Endothelial cell of umbilical vein (primary cell): ENCODE measurements around the gene HECW1. TPM values are rescaled to one million over a fixed set of nuclear protein-coding genes. Genes with fewer than 3 reads are reported as not detected.

ENCODE experiments used
- BruUV-seq: library from RNA; stranded (reverse); fragments of 400-500 nt; replicated peaks from 2 replicates; lab custom pipeline; 2021; lab: Mats Ljungman, UMichigan
- CTCF ChIA-PET: fragments of 300-600, 350-600 bp; sonication (Branson Sonifier 250); formaldehyde crosslinking; loops from one replicate; lab custom pipeline; 2021; ENCODE audit warnings: antibody characterized with exemption, inconsistent platforms; lab: Charles Lee
- POLR2A ChIA-PET: fragments of 300-600, 350-600 bp; sonication (Branson Sonifier 250); formaldehyde crosslinking; loops from one replicate; lab custom pipeline; 2021; ENCODE audit warnings: antibody characterized with exemption, inconsistent platforms; lab: Charles Lee
- DNase-seq: peaks from one replicate; pipeline ENCODE4 v3.0.0-alpha.2; 2011; ENCODE audit warnings: low read depth, low spot score
- FAIRE-seq: peaks from 2 replicates; lab custom pipeline; 2011; peaks lifted over from hg19 to GRCh38; lab: Jason Lieb, UNC
- H2AFZ ChIP-seq: 2 replicates; pipeline ENCODE4 v1.6.0; 2012; ENCODE audit warnings: low read depth, low read length, control low read depth, inconsistent platforms
- H3K27ac ChIP-seq: 2 replicates; pipeline ENCODE4 v1.5.1; 2011; ENCODE audit warnings: low read depth, mild to moderate bottlenecking, control low read depth, low read length, moderate library complexity; ENCODE audit not compliant: insufficient read depth
- H3K27me3 ChIP-seq, 2 experiments: 2 replicates each; pipeline versions ENCODE4 v1.6.0 to v1.6.1; 2011; ENCODE audit warnings: low read length in 2 of 2, mixed read lengths in 1 of 2; ENCODE audit not compliant: control insufficient read depth in 2 of 2, insufficient read depth in 2 of 2
- H3K36me3 ChIP-seq, 2 experiments: 2 replicates in 1 of 2; 3 replicates in 1 of 2; pipeline ENCODE4 v1.5.1; 2011; ENCODE audit warnings: low read length in 2 of 2, mild to moderate bottlenecking in 1 of 2, moderate library complexity in 1 of 2; ENCODE audit not compliant: control insufficient read depth in 2 of 2, insufficient read depth in 2 of 2; ENCODE audit errors: extremely low read depth in 1 of 2
- H3K4me1 ChIP-seq: 3 replicates; pipeline ENCODE4 v1.5.1; 2011; ENCODE audit warnings: mild to moderate bottlenecking, low read length; ENCODE audit not compliant: control insufficient read depth, insufficient read depth; ENCODE audit errors: extremely low read depth
- H3K4me2 ChIP-seq: 2 replicates; pipeline ENCODE4 v1.6.1; 2011; ENCODE audit warnings: low read length, control low read depth, mixed read lengths; ENCODE audit not compliant: insufficient read depth
- H3K4me3 ChIP-seq, 3 experiments: fragments of 200-600 bp in 1 of 3; sonication (generic), shearing (Covaris generic) in 1 of 3; replicated peaks in 1 of 3; 2 replicates each; pipeline ENCODE4 v1.5.1; 2011 to 2016; ENCODE audit warnings: control low read depth in 3 of 3, low read length in 3 of 3, mild to moderate bottlenecking in 2 of 3, inconsistent platforms in 1 of 3, low read depth in 1 of 3, moderate library complexity in 1 of 3; ENCODE audit not compliant: insufficient read depth in 1 of 3
- H3K79me2 ChIP-seq: 2 replicates; pipeline ENCODE4 v1.6.0; 2012; ENCODE audit warnings: low read length, inconsistent platforms; ENCODE audit not compliant: control insufficient read depth, insufficient read depth
- H3K9ac ChIP-seq: replicated peaks from 2 replicates; pipeline ENCODE3; 2011; ENCODE audit warnings: low read length, control low read depth; ENCODE audit not compliant: insufficient read depth; ENCODE audit errors: extremely low read depth
- H3K9me1 ChIP-seq: replicated peaks from 3 replicates; pipeline ENCODE4 v1.6.0; 2011; ENCODE audit warnings: mild to moderate bottlenecking, low read length; ENCODE audit not compliant: control insufficient read depth, insufficient read depth; ENCODE audit errors: extremely low read depth
- H3K9me3 ChIP-seq: replicated peaks from 2 replicates; pipeline ENCODE4 v1.5.1; 2012; ENCODE audit warnings: low read length, inconsistent platforms; ENCODE audit not compliant: control insufficient read depth, insufficient read depth
- H4K20me1 ChIP-seq: replicated peaks from 2 replicates; pipeline ENCODE3; 2011; ENCODE audit warnings: mild to moderate bottlenecking, low read length; ENCODE audit not compliant: control insufficient read depth, insufficient read depth; ENCODE audit errors: extremely low read depth
- JUN ChIP-seq: IDR thresholded peaks from 2 replicates; pipeline ENCODE4 v1.6.1; 2011; ENCODE audit warnings: borderline replicate concordance, low read depth; ENCODE audit not compliant: insufficient read length, insufficient read depth
- dilution Hi-C: fragments of 300-500 bp; cut with MboI; formaldehyde crosslinking; loops from one replicate; pipeline ENCODE4 v1.15.0; 2019; ENCODE audit warnings: low sequenced_read_pairs; ENCODE audit not compliant: extremely low pct_ligation_motif_present
- intact Hi-C: fragments of 100-400 bp; cut with micrococcal nuclease; formaldehyde crosslinking; loops from one replicate; pipeline ENCODE4 v1.10.0; 2022
- polyA plus RNA-seq, 4 experiments: library from polyadenylated mRNA; depleted of rRNA in 3 of 4; stranded (reverse) in 3 of 4; unstranded in 1 of 4; fragments of >200 nt; gene quantifications; 2 replicates each; pipeline versions ENCODE4 v1.2.1 to v1.2.3, GENCODE V29; 2011 to 2012; ENCODE audit warnings: missing spikeins in 1 of 4
- total RNA-seq: library from RNA; stranded (reverse); gene quantifications from 2 replicates; pipeline ENCODE4 v1.2.3, GENCODE V29; 2021
- TF ChIP-seq, protein P1 (sequence below), 2 donors: IDR thresholded peaks; 1 replicate in 1 of 2; 2 replicates in 1 of 2; pipeline ENCODE4 v1.5.1; 2011; ENCODE audit warnings: low read length in 2 of 2, mild to moderate bottlenecking in 2 of 2, moderate library complexity in 2 of 2, control low read depth in 1 of 2, inconsistent platforms in 1 of 2, low read depth in 1 of 2; ENCODE audit not compliant: insufficient read depth in 1 of 2; ENCODE audit errors: extremely low read depth in 1 of 2

The HECW1 gene
- total and polyA plus RNA-seq, 2 donors (not counting 3 experiments of a cell fraction or from before 2014, with no cell fraction given), result not detected

DNA sequence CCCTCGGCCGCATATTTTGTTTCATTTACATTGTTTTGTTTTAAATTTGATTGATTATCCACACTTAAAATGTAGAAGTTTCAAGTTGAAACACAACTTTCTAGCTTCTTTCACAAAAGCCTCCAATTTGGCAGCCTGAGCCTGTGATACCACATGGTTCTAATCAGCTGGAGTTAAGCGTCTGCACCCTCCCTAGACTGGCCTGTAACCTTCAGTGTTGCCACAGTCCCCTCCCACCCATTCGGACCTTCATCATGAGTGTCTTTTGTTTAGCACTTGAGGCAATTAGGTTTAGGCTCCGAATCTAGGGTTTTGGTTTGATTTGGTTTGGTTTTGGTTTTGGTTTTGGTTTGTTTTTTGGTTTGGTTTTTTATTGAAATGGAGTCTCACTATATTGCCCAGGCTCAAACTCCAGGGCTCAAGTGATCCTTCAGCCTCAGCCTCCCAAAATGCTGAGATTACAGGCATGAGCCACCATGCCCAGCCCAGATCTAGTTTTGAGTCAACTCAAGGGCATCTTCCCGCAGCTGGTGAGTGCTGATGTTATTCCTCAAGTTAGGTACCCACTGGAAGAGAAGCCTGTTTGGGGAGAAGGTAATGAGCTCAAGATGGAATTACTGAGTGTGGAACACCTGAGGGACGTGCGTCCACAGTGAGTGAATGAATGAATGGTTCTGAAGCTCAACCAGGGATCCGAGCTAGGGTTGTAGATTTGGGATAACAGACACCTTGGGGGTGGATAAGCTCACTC lies 201.4 kb downstream of the HECW1 start:
- no peaks in the 10 kb centered on the region for H3K79me2 ChIP-seq
- no peak for TF ChIP-seq JUN
- TF ChIP-seq, protein P1, sequence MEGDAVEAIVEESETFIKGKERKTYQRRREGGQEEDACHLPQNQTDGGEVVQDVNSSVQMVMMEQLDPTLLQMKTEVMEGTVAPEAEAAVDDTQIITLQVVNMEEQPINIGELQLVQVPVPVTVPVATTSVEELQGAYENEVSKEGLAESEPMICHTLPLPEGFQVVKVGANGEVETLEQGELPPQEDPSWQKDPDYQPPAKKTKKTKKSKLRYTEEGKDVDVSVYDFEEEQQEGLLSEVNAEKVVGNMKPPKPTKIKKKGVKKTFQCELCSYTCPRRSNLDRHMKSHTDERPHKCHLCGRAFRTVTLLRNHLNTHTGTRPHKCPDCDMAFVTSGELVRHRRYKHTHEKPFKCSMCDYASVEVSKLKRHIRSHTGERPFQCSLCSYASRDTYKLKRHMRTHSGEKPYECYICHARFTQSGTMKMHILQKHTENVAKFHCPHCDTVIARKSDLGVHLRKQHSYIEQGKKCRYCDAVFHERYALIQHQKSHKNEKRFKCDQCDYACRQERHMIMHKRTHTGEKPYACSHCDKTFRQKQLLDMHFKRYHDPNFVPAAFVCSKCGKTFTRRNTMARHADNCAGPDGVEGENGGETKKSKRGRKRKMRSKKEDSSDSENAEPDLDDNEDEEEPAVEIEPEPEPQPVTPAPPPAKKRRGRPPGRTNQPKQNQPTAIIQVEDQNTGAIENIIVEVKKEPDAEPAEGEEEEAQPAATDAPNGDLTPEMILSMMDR (IDR thresholded peaks at IDR 0.05; ENCODE audit: extremely low read depth in 1 of 2, insufficient read depth in 1 of 2, low read depth in 1 of 2, low read length in 2 of 2), result no peak
- no peaks in the 10 kb centered on the region for H3K27me3 ChIP-seq
- DNase-seq (no peak), FAIRE-seq (no peak)
- ChIA-PET CTCF (no interaction called here), POLR2A (interaction anchor here (0.7 kb wide), 1 partner anchor 105 kb away, joined by 3 read pairs; no protein-coding TSS in a partner anchor)
- H3K4me2 ChIP-seq, result no peak overlapping the region
- H3K9me1 ChIP-seq, result no peaks in the 10 kb centered on the region
- dilution Hi-C loops (loop anchor here (25.0 kb wide), 1 partner anchor 327 kb away; no protein-coding TSS in a partner anchor), intact Hi-C loops (no loop called here)
- no peaks in the 10 kb centered on the region for H3K9me3 ChIP-seq
- H3K36me3 ChIP-seq, result no peaks in the 10 kb centered on the region
- H3K9ac ChIP-seq, result no peak overlapping the region
- no peaks in the 10 kb centered on the region for H4K20me1 ChIP-seq
- no peaks in the 10 kb centered on the region for H3K4me1 ChIP-seq
- no peak overlapping the region for H3K4me3 ChIP-seq
- no peak overlapping the region for H3K27ac ChIP-seq
- BruUV-seq, result no TSS peak
- no peak overlapping the region for H2AFZ ChIP-seq
